PC-9 (cell line): ENCODE data around the gene GPR135.

Experiments used
- CTCF ChIP-seq: fragments of 200-600 bp; sonication (generic); conservative IDR thresholded peaks from 2 replicates; pipeline ENCODE4 v1.6.1; 2017; ENCODE audit warnings: mixed run types, antibody characterized with exemption, mild to moderate bottlenecking, moderate library complexity
- EZH2 ChIP-seq: fragments of 200-600 bp; sonication (generic); IDR thresholded peaks from 2 replicates; pipeline ENCODE4 v1.8.0; 2017; ENCODE audit warnings: antibody characterized with exemption, low read depth

DNA sequence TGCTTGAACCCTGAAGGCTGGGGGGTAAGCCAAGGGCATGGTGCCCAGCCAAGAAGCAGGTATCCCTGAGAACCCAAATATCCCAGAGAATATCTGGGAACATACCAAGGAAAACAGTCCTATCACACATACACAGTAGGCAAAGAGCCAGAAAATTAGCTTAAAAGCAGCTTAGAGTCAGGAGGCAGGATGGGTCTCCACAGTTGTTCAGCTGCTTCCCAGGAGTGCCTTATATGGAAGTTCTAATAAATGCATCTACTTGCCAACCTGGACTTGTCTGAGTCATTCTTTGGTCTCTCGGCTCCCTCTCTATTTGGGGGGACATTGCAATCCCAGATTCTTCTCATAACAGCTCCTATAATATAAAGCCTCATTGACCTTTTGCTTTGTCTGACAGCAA lies 9.0 kb upstream of the GPR135 start:
- no peak for TF ChIP-seq CTCF
- TF ChIP-seq EZH2 = no peak
